ENCODE measurements around the gene C7orf33.

C7orf33 gene

GRCh38 chr7:148626828-148627227 is 36.3 kb downstream of the C7orf33 start:
- DNase-seq (ENCODE audit: low spot score) = no peak

GRCh38 chr7:148628011-148628410 is 37.4 kb downstream of the C7orf33 start:
- DNase-seq (ENCODE audit: low spot score) = no peak

GRCh38 chr7:148630078-148630477 is 39.5 kb downstream of the C7orf33 start:
- DNase-seq (ENCODE audit: low spot score) = no peak

- DNase-seq (ENCODE audit: low spot score) = no peak
Observed at GRCh38 chr7:148633761-148634160, 43.2 kb downstream of the C7orf33 start.

GRCh38 chr7:148637094-148637493 is 46.5 kb downstream of the C7orf33 start:
- no peak for DNase-seq (ENCODE audit: low spot score)

- DNase-seq (ENCODE audit: low spot score) = no peak
Observed at GRCh38 chr7:148645898-148646297, 55.3 kb downstream of the C7orf33 start.

- DNase-seq (ENCODE audit: low spot score) = peak; percentile 57
Observed at GRCh38 chr7:148650232-148650858, 59.8 kb downstream of the C7orf33 start.

GRCh38 chr7:148652773-148653172 is 62.2 kb downstream of the C7orf33 start:
- no peak for DNase-seq (ENCODE audit: low spot score)

- DNase-seq (ENCODE audit: low spot score) = no peak
Observed at GRCh38 chr7:148657929-148658328, 67.4 kb downstream of the C7orf33 start.

- DNase-seq (ENCODE audit: low spot score) = no peak
Observed at GRCh38 chr7:148661471-148661870, 70.9 kb downstream of the C7orf33 start.

- DNase-seq (ENCODE audit: low spot score) = no peak
Observed at GRCh38 chr7:148662646-148663045, 72.1 kb downstream of the C7orf33 start.

- DNase-seq (ENCODE audit: low spot score) = peak; percentile 25
Observed at GRCh38 chr7:148664324-148664723, 73.8 kb downstream of the C7orf33 start.

- no peak for DNase-seq (ENCODE audit: low spot score)
Observed at GRCh38 chr7:148665221-148665620, 74.7 kb downstream of the C7orf33 start.

Data from AG08395 (cell line).